Measurements from ENCODE around the gene STKLD1.

Gene STKLD1

GRCh38 chr9:133436681-133437080, 60.5 kb downstream of the STKLD1 start:
- no peak overlapping the region for H3K9ac ChIP-seq
- H3K27ac ChIP-seq, result peak overlapping the region in 1 of 11 experiments; percentile 17; a peak in 1 of 22 replicates
- H3K9me3 ChIP-seq (replicated peaks in 1 of 11), result no peaks in the 10 kb centered on the region
- no peaks in the 10 kb centered on the region for H3K36me3 ChIP-seq
- H3K4me1 ChIP-seq, result peaks cover 11 to 72% (median 67%) of the 10 kb centered on the region in 10 experiments
- no peaks in the 10 kb centered on the region for H3K27me3 ChIP-seq
- H3K4me3 ChIP-seq, result no peak overlapping the region
- H3K4me2 ChIP-seq, result peak overlapping the region in 7 of 11 experiments; percentile 44 to 99 (median 91); a peak in 9 of 22 replicates
- H4K20me1 ChIP-seq, result no peaks in the 10 kb centered on the region
- no peak for TF ChIP-seq Cebpa-rat (IDR thresholded peaks at IDR 0.05)

DNA sequence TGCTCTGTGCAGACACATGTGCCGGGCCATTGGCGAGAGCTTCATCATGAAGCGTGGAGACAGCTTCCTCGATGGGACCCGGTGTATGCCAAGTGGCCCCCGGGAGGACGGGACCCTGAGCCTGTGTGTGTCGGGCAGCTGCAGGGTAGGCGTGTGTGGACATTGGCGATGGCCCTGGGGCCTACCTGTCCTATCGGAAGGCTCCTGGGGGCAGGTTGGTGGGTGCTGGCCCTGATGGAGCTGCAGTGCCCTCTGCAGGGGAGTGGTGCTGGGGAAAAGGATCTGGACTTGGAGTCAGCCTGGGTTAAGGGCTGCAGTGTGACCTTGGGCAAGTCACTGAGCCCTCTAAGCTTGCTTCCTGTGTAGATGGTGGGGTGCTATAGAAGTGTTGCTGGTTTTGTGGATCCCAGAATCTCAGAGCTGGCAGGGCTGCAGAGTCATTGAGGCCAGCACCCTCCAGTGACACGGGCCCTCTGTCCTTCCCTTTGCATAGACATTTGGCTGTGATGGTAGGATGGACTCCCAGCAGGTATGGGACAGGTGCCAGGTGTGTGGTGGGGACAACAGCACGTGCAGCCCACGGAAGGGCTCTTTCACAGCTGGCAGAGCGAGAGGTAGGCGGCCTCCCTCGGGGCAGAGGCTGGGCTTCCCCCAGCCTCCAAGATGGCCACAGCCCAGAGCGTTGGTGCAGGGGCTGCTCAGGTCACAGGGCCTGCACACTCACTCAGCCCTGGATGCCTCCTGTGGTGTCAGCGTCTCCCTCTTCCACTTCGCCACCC, 61.8 kb downstream of the STKLD1 start:
- H3K4me1 ChIP-seq, result peaks cover 21 to 85% (median 80%) of the 10 kb centered on the region in 10 experiments
- no peak for TF ChIP-seq Cebpa-rat (IDR thresholded peaks at IDR 0.05)
- H3K4me3 ChIP-seq, result no peak overlapping the region
- no peaks in the 10 kb centered on the region for H3K27me3 ChIP-seq
- H3K9ac ChIP-seq, result peak overlapping the region in 2 of 11 experiments; percentile 3 to 39; a peak in 1 of 22 replicates
- H3K27ac ChIP-seq, result no peak overlapping the region
- no peaks in the 10 kb centered on the region for H3K9me3 ChIP-seq (replicated peaks in 1 of 11)
- H3K36me3 ChIP-seq, result no peaks in the 10 kb centered on the region
- H4K20me1 ChIP-seq, result no peaks in the 10 kb centered on the region
- H3K4me2 ChIP-seq, result peak overlapping the region in 9 of 11 experiments; percentile 9 to 99 (median 91); a peak in 16 of 22 replicates

DNA sequence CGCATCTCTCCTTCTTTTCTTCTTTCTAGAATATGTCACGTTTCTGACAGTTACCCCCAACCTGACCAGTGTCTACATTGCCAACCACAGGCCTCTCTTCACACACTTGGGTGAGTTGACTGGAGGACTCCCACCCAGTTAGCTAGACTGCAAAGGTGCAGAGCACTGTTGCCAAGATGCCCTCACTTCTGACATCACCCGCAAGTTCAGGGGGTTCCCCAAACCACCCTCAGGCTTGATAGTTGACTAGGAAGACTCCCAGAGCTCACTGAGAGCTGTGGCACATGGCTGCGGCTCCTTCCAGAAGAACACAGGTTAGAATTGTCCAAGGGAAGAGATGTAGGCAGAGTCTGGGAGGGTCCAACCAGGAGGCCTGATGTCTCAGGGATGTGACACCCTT, 63.2 kb downstream of the STKLD1 start:
- Histone ChIP-seq H4K20me1 (no peaks in the 10 kb centered on the region), H3K4me1 (peaks cover 21 to 99% (median 90%) of the 10 kb centered on the region in 10 experiments), H3K9me3 (replicated peaks in 1 of 11) (no peaks in the 10 kb centered on the region), H3K36me3 (no peaks in the 10 kb centered on the region), H3K4me2 (peak overlapping the region in 8 of 11 experiments; percentile 90 to 99 (median 96); a peak in 12 of 22 replicates), H3K9ac (no peak overlapping the region), H3K27ac (peak overlapping the region in 3 of 11 experiments; percentile 78 to 86 (median 86); a peak in 4 of 22 replicates), H3K4me3 (no peak overlapping the region), H3K27me3 (no peaks in the 10 kb centered on the region)
- no peak for TF ChIP-seq Cebpa-rat (IDR thresholded peaks at IDR 0.05)

- Histone ChIP-seq H3K4me2 (peak overlapping the region; percentile 66 to 99 (median 91)), H4K20me1 (no peaks in the 10 kb centered on the region; a peak in 1 of 22 replicates), H3K4me3 (peak overlapping the region in 6 of 10 experiments; percentile 21 to 51 (median 36); a peak in 9 of 20 replicates), H3K4me1 (peaks cover 21 to 97% (median 78%) of the 10 kb centered on the region in 10 experiments), H3K27ac (peak overlapping the region in 10 of 11 experiments; percentile 62 to 86 (median 77); a peak in 20 of 22 replicates), H3K9ac (peak overlapping the region in 10 of 11 experiments; percentile 15 to 78 (median 66); a peak in 19 of 22 replicates), H3K27me3 (no peaks in the 10 kb centered on the region), H3K9me3 (replicated peaks in 1 of 11) (no peaks in the 10 kb centered on the region), H3K36me3 (no peaks in the 10 kb centered on the region)
- TF ChIP-seq Cebpa-rat (IDR thresholded peaks at IDR 0.05), result no peak
These were observed 64.7 kb downstream of the STKLD1 start for GRCh38 chr9:133440874-133441273.

DNA sequence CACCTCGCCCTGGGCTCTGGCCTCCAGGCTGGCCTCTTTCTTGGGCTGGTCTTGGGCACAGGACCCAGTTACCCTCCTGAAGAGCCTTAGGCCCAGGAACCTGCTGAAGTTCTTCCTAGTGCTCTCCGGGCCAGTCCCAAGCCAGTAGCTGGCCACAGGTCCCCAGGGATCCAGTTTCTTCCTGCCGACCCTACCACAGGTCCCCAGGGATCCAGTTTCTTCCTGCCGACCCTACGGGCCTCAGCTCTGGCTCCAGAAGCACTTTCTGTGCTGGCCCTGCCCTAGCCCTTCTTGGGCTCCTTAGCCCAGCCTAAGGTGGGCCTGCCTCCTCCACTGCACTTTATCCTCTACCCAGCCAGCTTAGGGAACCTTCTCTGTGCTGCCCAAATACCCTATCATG, 65.4 kb downstream of the STKLD1 start:
- Histone ChIP-seq H3K27me3 (no peaks in the 10 kb centered on the region), H3K4me2 (peak overlapping the region; percentile 66 to 99 (median 91)), H3K36me3 (no peaks in the 10 kb centered on the region), H3K9me3 (replicated peaks in 1 of 11) (no peaks in the 10 kb centered on the region), H3K9ac (peak overlapping the region in 10 of 11 experiments; percentile 15 to 78 (median 66); a peak in 19 of 22 replicates), H4K20me1 (no peaks in the 10 kb centered on the region; a peak in 1 of 22 replicates), H3K27ac (peak overlapping the region in 10 of 11 experiments; percentile 62 to 86 (median 77); a peak in 20 of 22 replicates), H3K4me3 (peak overlapping the region in 7 of 10 experiments; percentile 21 to 51 (median 39); a peak in 13 of 20 replicates), H3K4me1 (peaks cover 21 to 90% (median 72%) of the 10 kb centered on the region in 10 experiments)
- TF ChIP-seq Cebpa-rat (IDR thresholded peaks at IDR 0.05), result no peak

- Histone ChIP-seq H3K9ac (peak overlapping the region in 1 of 11 experiments; percentile 78; a peak in 1 of 22 replicates), H3K4me2 (peak overlapping the region in 8 of 11 experiments; percentile 90 to 99 (median 96); a peak in 16 of 22 replicates), H3K9me3 (replicated peaks in 1 of 11) (no peaks in the 10 kb centered on the region), H3K4me1 (peaks cover 21 to 74% (median 57%) of the 10 kb centered on the region in 10 experiments), H3K27me3 (no peaks in the 10 kb centered on the region), H3K27ac (peak overlapping the region in 1 of 11 experiments; percentile 86; a peak in 1 of 22 replicates), H3K4me3 (no peak overlapping the region), H3K36me3 (no peaks in the 10 kb centered on the region), H4K20me1 (no peaks in the 10 kb centered on the region; a peak in 1 of 22 replicates)
- TF ChIP-seq Cebpa-rat (IDR thresholded peaks at IDR 0.05), result no peak
These were observed 67.1 kb downstream of the STKLD1 start for GRCh38 chr9:133443248-133443647.

- Histone ChIP-seq H3K27me3 (no peaks in the 10 kb centered on the region), H3K36me3 (no peaks in the 10 kb centered on the region), H4K20me1 (no peaks in the 10 kb centered on the region; a peak in 1 of 22 replicates), H3K4me3 (no peak overlapping the region), H3K4me2 (peak overlapping the region in 5 of 11 experiments; percentile 5 to 99 (median 95); a peak in 8 of 22 replicates), H3K4me1 (peaks cover 21 to 66% (median 51%) of the 10 kb centered on the region in 10 experiments), H3K27ac (no peak overlapping the region), H3K9me3 (replicated peaks in 1 of 11) (no peaks in the 10 kb centered on the region), H3K9ac (no peak overlapping the region)
- no peak for TF ChIP-seq Cebpa-rat (IDR thresholded peaks at IDR 0.05)
These were observed 67.8 kb downstream of the STKLD1 start for GRCh38 chr9:133443982-133444381.

DNA sequence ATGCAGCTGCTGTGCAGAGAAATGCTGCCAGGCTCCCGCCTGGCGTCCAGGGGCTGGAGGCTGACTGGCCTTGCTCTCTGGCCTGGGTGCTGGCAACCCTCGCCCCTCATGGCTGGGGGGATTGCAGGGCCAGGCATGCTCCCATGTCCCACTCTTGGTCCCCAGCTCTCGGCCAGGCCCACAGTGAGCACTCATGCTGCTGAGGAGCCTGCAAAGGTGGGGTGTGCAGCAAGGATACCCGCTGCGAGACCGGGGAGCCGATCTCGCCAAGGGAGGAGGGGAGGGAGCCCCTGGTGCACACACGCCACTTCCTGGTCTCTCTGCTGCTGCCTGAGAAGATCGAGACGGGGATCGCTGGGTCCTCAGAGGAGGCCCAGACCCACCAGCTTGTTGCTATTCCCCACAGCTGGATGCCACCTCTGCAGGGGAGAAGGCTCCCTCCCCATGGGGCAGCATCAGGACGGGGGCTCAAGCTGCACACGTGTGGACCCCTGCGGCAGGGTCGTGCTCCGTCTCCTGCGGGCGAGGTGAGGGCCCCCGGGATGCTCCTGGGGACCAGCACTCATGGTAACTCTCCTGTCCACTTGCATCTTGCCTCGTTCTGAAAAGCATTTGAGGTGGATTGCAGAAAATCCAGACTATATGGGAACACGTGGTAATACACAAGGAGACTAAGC, 69.3 kb downstream of the STKLD1 start:
- Histone ChIP-seq H3K4me3 (no peak overlapping the region), H3K9ac (peak overlapping the region in 1 of 11 experiments; percentile 10; a peak in 1 of 22 replicates), H3K27me3 (no peaks in the 10 kb centered on the region), H3K4me2 (0 out of 22 replicates have a peak overlapping the region, but pooled peaks of 1 of the 11 experiments have one; percentile 8), H3K27ac (no peak overlapping the region), H3K36me3 (no peaks in the 10 kb centered on the region), H3K4me1 (peaks cover 21 to 52% (median 36%) of the 10 kb centered on the region in 10 experiments), H3K9me3 (replicated peaks in 1 of 11) (no peaks in the 10 kb centered on the region), H4K20me1 (no peaks in the 10 kb centered on the region; a peak in 1 of 22 replicates)
- TF ChIP-seq Cebpa-rat (IDR thresholded peaks at IDR 0.05), result no peak

All from BLaER1 treated with 17β-estradiol and CSF1 and Interleukin-3, amounts not matched to agents 10 nM and 100 nM (cell line).